ENCODE results near the gene RAI1. TPM values are rescaled to one million over a fixed set of nuclear protein-coding genes. Genes with fewer than 3 reads are reported as not detected.

The RAI1 gene
- total RNA-seq, 1 experiment from 2014 or later, result 86.3 TPM

DNA sequence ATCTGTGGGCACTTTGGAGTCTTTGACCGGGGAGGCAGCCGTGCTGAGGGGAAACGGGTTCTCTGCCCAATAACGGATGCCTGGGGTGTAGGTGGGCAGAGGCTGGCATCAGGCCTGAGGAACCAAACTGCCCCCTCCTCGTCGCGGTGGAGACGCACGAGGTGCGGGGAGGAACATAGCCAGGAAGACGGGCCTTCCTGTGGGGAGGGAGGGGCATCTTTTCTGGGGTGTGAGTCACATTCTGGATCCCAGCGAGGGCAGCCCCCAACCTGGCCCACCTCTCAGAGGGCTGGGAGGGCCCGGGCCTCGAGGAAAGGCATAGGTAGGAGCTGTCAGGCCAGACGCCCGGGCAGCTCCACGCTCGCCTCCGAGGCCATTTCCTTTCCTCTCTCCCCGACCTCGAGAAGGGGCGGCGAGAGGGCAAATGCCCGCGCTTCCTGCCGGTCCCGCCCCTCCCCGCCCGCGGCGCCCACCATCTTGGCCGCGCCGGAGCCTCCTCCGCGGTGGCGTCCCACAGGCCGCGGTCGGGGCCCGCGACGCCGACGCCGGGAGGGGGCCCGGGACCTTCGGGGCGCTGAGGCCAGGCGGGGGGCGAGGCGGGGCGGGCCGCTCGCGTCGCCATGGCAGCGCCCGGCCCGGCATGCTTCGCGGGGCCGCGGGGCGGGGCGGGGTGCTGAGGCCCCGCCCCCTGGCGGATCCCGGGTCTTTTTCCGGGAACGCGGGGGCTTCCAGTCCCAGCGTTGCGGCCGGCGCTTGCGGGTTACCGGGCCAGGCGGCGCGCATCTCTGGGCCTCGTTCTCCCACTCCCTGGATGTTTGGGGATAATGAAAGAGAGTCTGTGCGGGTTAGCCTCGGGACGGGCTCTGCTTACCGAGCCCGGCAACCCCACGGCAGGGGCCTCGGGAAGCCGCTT lies 13.2 kb downstream of the RAI1 start:
- TF ChIP-seq, protein P1, sequence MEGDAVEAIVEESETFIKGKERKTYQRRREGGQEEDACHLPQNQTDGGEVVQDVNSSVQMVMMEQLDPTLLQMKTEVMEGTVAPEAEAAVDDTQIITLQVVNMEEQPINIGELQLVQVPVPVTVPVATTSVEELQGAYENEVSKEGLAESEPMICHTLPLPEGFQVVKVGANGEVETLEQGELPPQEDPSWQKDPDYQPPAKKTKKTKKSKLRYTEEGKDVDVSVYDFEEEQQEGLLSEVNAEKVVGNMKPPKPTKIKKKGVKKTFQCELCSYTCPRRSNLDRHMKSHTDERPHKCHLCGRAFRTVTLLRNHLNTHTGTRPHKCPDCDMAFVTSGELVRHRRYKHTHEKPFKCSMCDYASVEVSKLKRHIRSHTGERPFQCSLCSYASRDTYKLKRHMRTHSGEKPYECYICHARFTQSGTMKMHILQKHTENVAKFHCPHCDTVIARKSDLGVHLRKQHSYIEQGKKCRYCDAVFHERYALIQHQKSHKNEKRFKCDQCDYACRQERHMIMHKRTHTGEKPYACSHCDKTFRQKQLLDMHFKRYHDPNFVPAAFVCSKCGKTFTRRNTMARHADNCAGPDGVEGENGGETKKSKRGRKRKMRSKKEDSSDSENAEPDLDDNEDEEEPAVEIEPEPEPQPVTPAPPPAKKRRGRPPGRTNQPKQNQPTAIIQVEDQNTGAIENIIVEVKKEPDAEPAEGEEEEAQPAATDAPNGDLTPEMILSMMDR (conservative IDR thresholded peaks at IDR 0.05), result no peak
- TF ChIP-seq EZH2 (IDR thresholded peaks at IDR 0.05; ENCODE audit: low read depth), result no peak
- H3K9me2 ChIP-seq (ENCODE audit: insufficient read depth), result no peaks in the 10 kb centered on the region
- peak; percentile 72 to 76 for DNase-seq
- BruUV-seq (replicated peaks), result no TSS peak
- peaks cover 35% of the 10 kb centered on the region for H4K20me1 ChIP-seq (ENCODE audit: insufficient read depth)
- intact Hi-C loops (cut with micrococcal nuclease; ENCODE audit: unreplicated experiment), result loop anchor here (1.0 kb wide), 1 partner anchor 8 kb away; no protein-coding TSS in a partner anchor
- H3K79me2 ChIP-seq (ENCODE audit: low read depth), result peaks cover 94% of the 10 kb centered on the region
- CTCF ChIA-PET, result no interaction called here
- H3K4me3 ChIP-seq, result peak overlapping the region; percentile 96
- POLR2A ChIA-PET (ENCODE audit: unreplicated experiment), result interaction anchor here (0.6 kb wide), 3 partner anchors 14 to 310 kb away, joined by 4 to 6 read pairs (median 4); no protein-coding TSS in a partner anchor
- peak overlapping the region; percentile 88 for H3K4me2 ChIP-seq
- peaks cover 3% of the 10 kb centered on the region; the same call in 1 of the 2 replicates for H3K36me3 ChIP-seq (ENCODE audit: low read depth)
- H3K4me1 ChIP-seq (replicated peaks; ENCODE audit: insufficient read depth), result peaks cover 88% of the 10 kb centered on the region
- peak overlapping the region; percentile 94 for H3K27ac ChIP-seq
- no peaks in the 10 kb centered on the region for H3K9me3 ChIP-seq (ENCODE audit: insufficient read depth, low read depth)
- peak overlapping the region; percentile 79 for H2AFZ ChIP-seq
- no peaks in the 10 kb centered on the region for H3K27me3 ChIP-seq (ENCODE audit: insufficient read depth, low read depth)
- peaks cover 69% of the 10 kb centered on the region for H3F3A ChIP-seq (ENCODE audit: insufficient read depth, low read depth)

DNA sequence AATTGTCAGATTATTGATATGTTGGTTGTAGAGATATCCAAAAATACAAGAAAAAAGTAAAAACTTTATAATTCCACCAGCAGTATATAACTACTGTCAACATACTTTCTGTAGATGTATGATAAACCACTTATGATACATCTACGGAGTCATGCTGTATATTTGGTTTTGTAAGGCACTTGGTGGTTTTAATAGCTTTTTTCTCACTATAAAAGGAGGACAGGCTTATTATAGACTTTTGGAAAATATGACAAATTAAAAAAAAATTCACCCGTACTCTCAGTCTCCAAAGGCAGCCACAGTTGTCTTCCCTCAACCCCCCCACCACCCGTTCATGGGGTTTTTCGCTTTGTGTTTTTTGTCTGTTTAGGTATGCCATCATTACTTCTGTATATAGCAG lies 14.8 kb downstream of the RAI1 start:
- ChIA-PET POLR2A (ENCODE audit: unreplicated experiment) (no interaction called here), CTCF (no interaction called here)
- no peak overlapping the region; the same call in 1 of the 2 replicates for H3K27ac ChIP-seq
- H3K4me2 ChIP-seq, result peak overlapping the region; percentile 85
- intact Hi-C loops (cut with micrococcal nuclease; ENCODE audit: unreplicated experiment), result loop anchor here (2.0 kb wide), 1 partner anchor 15 kb away; no protein-coding TSS in a partner anchor
- no peaks in the 10 kb centered on the region; the same call in 1 of the 2 replicates for H3K36me3 ChIP-seq (ENCODE audit: low read depth)
- TF ChIP-seq, protein P1 (conservative IDR thresholded peaks at IDR 0.05), result no peak
- TF ChIP-seq EZH2 (IDR thresholded peaks at IDR 0.05; ENCODE audit: low read depth), result no peak
- peaks cover 57% of the 10 kb centered on the region for H3F3A ChIP-seq (ENCODE audit: insufficient read depth, low read depth)
- BruUV-seq (replicated peaks), result no TSS peak
- peaks cover 71% of the 10 kb centered on the region for H3K4me1 ChIP-seq (replicated peaks; ENCODE audit: insufficient read depth)
- peaks cover 46% of the 10 kb centered on the region for H4K20me1 ChIP-seq (ENCODE audit: insufficient read depth)
- no peak for DNase-seq
- H3K79me2 ChIP-seq (ENCODE audit: low read depth), result peaks cover 92% of the 10 kb centered on the region
- H3K4me3 ChIP-seq, result peak overlapping the region; percentile 96; the same call in 1 of the 2 replicates
- H3K27me3 ChIP-seq (ENCODE audit: insufficient read depth, low read depth), result no peaks in the 10 kb centered on the region
- no peaks in the 10 kb centered on the region for H3K9me3 ChIP-seq (ENCODE audit: insufficient read depth, low read depth)
- H3K9me2 ChIP-seq (ENCODE audit: insufficient read depth), result no peaks in the 10 kb centered on the region
- H2AFZ ChIP-seq, result no peak overlapping the region

DNA sequence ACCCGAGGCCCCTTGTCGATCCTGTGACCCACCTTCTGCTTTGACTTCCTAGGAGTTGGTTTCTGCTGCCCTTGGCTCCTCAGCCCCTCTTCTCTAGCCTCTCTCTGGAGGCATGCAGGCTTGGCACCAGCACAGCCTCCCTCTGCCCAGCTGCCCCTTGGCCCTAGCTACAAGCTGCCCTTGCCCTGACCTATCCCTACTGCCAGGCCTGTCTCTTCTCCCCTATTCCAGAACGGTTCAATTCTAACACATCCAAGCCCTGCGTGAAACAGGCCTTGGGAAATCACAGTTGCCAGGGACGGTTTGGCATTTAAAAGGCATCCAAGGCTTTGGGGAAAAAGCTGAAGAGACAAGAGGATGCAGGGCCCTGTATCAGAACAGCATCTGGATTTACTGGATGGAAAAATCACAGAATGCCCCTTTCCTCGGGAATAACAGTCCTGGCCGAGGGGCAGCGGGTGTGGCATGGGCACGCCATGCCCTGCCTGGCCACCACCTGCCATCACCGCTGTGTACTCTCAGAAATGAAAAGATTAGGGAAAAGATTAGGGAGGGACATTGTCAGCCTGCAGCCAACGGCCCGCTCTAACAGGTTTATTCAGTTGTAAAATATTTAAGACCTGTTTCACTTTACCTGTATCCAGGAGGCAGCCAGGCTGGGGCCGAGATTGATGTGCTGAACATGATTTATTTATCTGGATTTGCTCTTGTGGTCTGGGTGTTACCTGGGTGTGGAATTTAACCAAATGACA lies 15.8 kb downstream of the RAI1 start:
- no TSS peak for BruUV-seq (replicated peaks)
- Histone ChIP-seq H3K9me3 (ENCODE audit: insufficient read depth, low read depth) (no peaks in the 10 kb centered on the region), H3K27me3 (ENCODE audit: insufficient read depth, low read depth) (no peaks in the 10 kb centered on the region), H3K4me1 (replicated peaks; ENCODE audit: insufficient read depth) (peaks cover 61% of the 10 kb centered on the region), H2AFZ (no peak overlapping the region), H3K36me3 (ENCODE audit: low read depth) (peaks cover 5% of the 10 kb centered on the region; the same call in 1 of the 2 replicates), H4K20me1 (ENCODE audit: insufficient read depth) (peaks cover 55% of the 10 kb centered on the region), H3F3A (ENCODE audit: insufficient read depth, low read depth) (peaks cover 47% of the 10 kb centered on the region), H3K4me2 (peak overlapping the region; percentile 15; the same call in 1 of the 2 replicates), H3K27ac (0 out of 2 replicates have a peak overlapping the region, but pooled peaks have one; percentile 24), H3K4me3 (no peak overlapping the region), H3K9me2 (ENCODE audit: insufficient read depth) (no peaks in the 10 kb centered on the region), H3K79me2 (ENCODE audit: low read depth) (peaks cover 92% of the 10 kb centered on the region)
- no peak for TF ChIP-seq EZH2 (IDR thresholded peaks at IDR 0.05; ENCODE audit: low read depth)
- TF ChIP-seq, protein P1 (conservative IDR thresholded peaks at IDR 0.05), result no peak
- peak; percentile 55 to 68 for DNase-seq
- intact Hi-C loops (cut with micrococcal nuclease; ENCODE audit: unreplicated experiment), result loop anchor here (1.0 to 2.0 kb wide), 2 partner anchors 14 to 41 kb away; no protein-coding TSS in a partner anchor
- CTCF ChIA-PET, result no interaction called here
- POLR2A ChIA-PET (ENCODE audit: unreplicated experiment), result interaction anchor here (0.6 to 0.8 kb wide), 2 partner anchors 32 to 140 kb away, joined by 3 read pairs; no protein-coding TSS in a partner anchor

Measured in PC-9 (cell line).